GM19397 (cell line): ENCODE results near the gene SLC16A1.
"Not testable (repeated sequence)": the region's sequence is repeated elsewhere in the genome, so short reads cannot be mapped to it uniquely, and the experiment has no call there.

Experiments
- ATAC-seq: cut with Tn5 transposase; IDR thresholded peaks from one replicate; pipeline ENCODE4 v1.9.1; 2021; ENCODE audit warnings: mild to moderate bottlenecking, moderate library complexity; ENCODE audit not compliant: unreplicated experiment

The SLC16A1 gene

GRCh38 chr1:112926858-112927257 is 29.1 kb downstream of the SLC16A1 start:
- no peak for ATAC-seq

- ATAC-seq = no peak
Observed at GRCh38 chr1:112925015-112925414, 31.0 kb downstream of the SLC16A1 start.

GRCh38 chr1:112923959-112924349 is 32.0 kb downstream of the SLC16A1 start:
- ATAC-seq = no peak

GRCh38 chr1:112923234-112923958 is 32.6 kb downstream of the SLC16A1 start:
- ATAC-seq = no peak

GRCh38 chr1:112911506-112912220 is 44.3 kb downstream of the SLC16A1 start:
- no peak for ATAC-seq

DNA sequence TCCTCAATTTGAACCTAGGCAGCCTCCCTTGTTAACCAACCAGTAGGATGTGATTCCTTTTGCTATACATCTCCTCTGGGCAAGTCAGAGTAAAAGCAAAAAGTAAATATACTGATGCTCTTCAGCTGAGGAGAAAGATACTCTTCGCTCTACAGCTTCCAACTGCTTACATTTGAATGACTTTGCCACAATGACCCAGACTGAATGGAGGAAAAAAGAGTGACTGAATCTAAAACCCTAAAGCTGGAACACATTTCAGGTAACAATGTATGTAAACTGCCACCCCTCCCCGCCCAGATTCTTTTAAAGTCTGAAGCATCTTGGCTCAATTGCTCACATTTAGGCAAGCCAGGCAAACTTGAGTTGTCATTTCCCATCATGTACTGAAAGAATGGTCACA is 46.1 kb downstream of the SLC16A1 start:
- no peak for ATAC-seq

DNA sequence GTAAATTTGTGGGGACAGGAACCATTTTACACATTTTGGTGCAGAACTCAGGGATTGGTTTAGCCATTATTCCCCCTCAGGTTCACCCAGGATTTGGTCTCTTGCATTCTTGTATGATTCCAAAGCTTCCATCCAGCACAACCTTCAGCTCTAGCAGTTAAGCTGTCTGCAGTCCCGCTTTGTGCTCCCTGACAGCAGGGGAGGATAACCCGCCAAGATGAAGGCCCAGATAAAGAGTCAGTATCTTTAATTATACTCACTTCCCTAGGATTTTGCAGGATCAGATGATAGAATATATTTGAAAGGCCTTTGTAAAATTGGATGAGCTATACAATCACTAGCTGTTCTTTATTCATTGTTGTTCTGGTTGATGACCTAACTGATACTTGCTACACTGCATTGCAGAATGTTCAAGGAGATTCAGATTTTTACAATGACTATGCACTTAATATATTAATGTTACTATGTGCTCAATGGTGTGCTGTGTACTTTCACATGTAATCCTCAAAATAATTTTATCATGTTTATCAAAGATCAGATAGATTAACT is 49.8 kb downstream of the SLC16A1 start:
- no peak for ATAC-seq

GRCh38 chr1:112905395-112906149 is 50.4 kb downstream of the SLC16A1 start:
- ATAC-seq = no peak

- ATAC-seq = no peak
Observed at GRCh38 chr1:112904831-112905261, 51.1 kb downstream of the SLC16A1 start.

DNA sequence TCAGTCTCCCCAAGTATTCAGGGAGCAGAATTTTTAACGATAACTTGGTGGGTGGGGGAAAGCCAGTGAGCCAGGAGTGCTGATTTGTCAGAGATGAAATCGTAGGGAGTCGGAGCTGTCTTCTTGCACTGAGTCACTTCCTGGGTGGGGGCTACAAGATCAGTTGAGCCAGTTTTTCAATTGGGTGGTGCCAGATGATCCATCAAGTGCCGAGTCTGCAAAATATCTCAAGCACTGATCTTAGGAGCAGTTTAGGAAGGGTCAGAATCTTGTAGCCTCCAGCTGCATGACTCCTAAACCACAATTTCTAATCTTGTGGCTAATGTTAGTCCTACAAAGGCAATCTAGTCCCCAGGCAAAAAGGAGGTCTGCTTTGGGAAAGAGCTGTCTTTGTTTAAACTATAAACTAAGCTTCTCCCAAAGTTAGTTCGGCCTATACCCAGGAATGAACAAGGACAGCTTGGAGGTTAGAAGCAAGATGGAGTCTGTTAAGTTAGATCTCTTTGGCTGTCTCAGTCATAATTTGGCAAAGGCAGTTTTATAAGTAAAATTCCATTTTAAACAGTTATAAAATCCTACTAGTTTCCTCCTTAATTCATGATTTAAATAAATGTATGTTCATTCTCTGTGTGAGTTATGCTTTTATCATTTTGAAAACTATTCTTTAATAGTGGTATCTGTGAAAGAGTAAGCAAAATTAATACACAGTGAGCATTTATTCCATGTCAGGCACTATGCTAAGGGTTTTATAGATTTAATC is 51.7 kb downstream of the SLC16A1 start:
- ATAC-seq = no peak

DNA sequence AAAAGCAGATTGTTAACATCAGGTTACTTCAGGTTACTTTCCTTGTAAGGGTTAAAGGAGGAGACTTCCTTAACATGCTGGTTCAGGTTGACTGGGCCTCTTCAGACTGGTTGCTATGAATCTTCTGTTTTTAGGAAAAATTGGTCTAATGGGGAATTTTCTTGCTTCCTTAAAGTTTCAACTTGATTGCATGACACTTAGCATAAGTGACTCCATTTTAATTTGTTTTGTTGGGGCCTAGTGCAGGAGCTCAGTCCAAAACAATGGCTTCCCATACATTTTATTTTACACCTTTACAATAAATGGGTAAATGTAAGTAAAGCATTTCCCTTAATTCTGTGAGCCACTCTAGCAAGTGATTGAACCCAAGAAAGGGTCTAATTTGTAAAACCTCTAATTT is 53.8 kb downstream of the SLC16A1 start:
- no peak for ATAC-seq

GRCh38 chr1:112901387-112901786 is 54.6 kb downstream of the SLC16A1 start:
- ATAC-seq = no peak

GRCh38 chr1:112896783-112897182 is 59.2 kb downstream of the SLC16A1 start:
- no peak for ATAC-seq

DNA sequence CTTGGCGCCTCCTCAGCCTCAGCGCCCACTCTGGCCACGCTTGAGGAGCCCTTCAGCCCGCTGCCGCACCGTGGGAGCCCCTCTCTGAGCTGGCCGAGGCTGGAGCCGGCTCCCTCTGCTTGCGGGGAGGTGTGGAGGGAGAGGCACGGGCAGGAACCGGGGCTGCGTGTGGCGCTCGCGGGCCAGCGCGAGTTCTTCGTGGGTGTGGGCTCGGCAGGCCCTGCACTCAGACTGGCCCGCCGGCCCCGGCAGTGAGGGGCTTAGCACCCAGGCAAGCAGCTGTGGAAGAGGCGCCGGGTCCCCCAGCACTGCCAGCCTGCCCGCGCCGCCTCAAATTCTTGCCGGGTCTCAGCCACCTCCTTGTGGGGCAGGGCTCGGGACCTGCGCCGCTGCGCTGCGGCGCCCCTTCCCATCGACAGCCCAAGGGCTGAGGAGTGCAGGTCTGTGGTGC is 61.4 kb downstream of the SLC16A1 start:
- ATAC-seq = no peak

DNA sequence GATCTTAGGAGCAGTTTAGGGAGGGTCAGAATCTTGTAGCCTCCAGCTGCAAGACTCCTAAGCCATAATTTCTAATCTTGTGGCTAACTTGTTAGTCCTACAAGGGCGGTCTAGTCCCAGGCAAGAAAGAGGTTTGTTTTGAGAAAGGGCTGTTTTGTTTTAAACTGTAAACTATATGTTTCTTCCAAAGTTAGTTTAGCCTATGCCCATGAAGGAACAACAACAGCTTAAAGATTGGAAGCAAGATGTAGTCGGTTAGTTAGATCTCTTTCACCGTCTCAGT is 62.0 kb downstream of the SLC16A1 start:
- ATAC-seq = no peak

DNA sequence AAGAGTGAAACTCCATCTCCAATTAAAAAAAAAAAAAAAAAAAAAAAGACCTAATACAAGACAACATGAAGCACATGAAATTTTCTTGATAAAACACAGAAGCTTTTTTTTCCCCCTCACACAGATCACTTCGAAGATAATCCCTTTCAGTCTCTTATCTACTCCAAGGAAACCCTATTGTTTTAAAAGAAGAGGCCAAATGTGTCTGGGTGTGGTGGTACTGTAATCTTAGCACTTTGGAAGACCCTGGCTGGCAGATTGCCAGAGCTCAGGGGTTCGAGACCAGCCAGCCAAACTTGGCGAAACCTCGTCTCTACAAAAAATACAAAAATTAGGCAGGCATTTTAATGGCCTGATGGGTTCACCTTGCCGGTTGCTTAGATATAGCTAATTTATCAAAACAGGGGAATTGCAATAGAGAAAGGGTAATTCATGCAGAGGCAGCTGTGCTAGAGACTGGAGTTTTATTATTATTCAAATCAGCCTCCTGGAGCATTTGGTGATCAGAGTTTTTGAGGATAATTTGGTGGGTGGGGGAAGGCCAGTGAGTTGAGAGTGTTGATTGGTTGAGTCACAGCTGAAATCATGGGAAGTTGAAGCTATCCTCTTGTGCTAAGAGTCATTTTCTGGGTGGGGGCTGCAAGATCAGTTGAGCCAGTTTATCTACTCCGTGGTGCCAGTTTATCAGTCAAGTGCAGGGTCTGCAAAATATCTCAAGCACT is 62.5 kb downstream of the SLC16A1 start:
- ATAC-seq = no peak

DNA sequence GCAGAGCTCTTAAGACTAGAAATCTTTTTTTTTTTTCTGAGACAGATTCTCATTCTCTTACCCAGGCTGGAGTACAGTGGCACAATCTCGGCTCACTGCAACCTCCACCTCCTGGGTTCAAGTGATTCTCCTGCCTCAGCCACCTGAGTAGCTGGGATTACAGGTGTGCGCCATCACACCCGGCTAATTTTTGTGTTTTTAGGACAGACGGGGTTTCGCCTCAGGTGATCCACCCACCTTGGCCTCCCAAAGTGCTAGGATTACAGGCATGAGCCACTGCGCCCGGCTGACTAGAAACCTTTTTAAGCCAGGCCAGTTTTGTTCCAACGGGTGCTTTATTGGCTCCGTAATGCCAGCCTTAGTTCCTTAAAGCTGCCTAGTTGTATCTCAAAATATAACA is 66.1 kb downstream of the SLC16A1 start:
- ATAC-seq = not testable (repeated sequence)

- no peak for ATAC-seq
Observed at GRCh38 chr1:112889052-112889768, 66.8 kb downstream of the SLC16A1 start.

DNA sequence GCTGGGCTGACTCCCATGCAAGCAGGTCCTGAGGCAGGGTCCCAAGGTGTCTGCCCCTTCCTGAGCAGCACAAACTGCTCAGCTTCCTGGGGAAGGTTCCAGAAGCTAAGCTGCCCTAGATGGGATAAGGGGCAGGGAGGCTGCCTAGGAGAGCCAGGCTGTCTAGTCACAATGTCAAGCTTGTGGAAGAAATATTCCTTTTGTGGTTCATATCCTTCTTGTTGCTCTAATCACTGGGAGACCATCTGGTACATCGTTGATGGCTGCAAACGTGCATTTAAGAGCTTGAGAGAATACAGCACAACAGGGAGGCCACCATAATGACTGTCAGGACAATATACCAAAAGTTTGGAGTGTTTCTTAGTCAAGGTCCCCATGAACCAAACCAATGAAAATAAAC is 67.4 kb downstream of the SLC16A1 start:
- no peak for ATAC-seq
